SU-DHL-6 (cell line): ENCODE measurements around the gene CCL1.

ENCODE experiments used
- H2AFZ ChIP-seq: fragments of 200-600 bp; sonication (generic); 2 replicates; pipeline ENCODE4 v1.6.1; 2014; ENCODE audit warnings: low read depth, mild to moderate bottlenecking, moderate library complexity, mixed read lengths, antibody characterized with exemption, low read length; ENCODE audit not compliant: severe bottlenecking
- H3F3A ChIP-seq: fragments of 200-600 bp; shearing (Covaris generic); 2 replicates; pipeline ENCODE4 v1.6.0; 2016; ENCODE audit warnings: antibody characterized with exemption, mild to moderate bottlenecking; ENCODE audit not compliant: insufficient read depth
- H3K27ac ChIP-seq: fragments of 200-600 bp; sonication (generic); 2 replicates; pipeline ENCODE4 v1.5.1; 2016; ENCODE audit warnings: low read depth, mild to moderate bottlenecking, low read length, moderate library complexity, mixed read lengths
- H3K27me3 ChIP-seq: fragments of 200-600 bp; sonication (generic), shearing (Covaris generic); 2 replicates; pipeline ENCODE4 v1.6.0; 2014; ENCODE audit warnings: mild to moderate bottlenecking, low read length
- H3K36me3 ChIP-seq: fragments of 200-600 bp; sonication (generic); 2 replicates; pipeline ENCODE4 v1.6.1; 2014; ENCODE audit warnings: mild to moderate bottlenecking, low read length, mixed read lengths
- H3K4me2 ChIP-seq: fragments of 300-600, 200-600 bp; shearing (Covaris generic), sonication (generic); 2 replicates; pipeline ENCODE4 v1.6.0; 2014; ENCODE audit warnings: low read length, low read depth, mild to moderate bottlenecking; ENCODE audit not compliant: poor library complexity, severe bottlenecking
- H3K4me3 ChIP-seq: fragments of 200-600 bp; sonication (generic); 2 replicates; pipeline ENCODE4 v1.5.1; 2014; ENCODE audit warnings: antibody characterized with exemption, low read length, mild to moderate bottlenecking, mixed read lengths; ENCODE audit not compliant: insufficient read depth, poor library complexity, severe bottlenecking
- H3K79me2 ChIP-seq: fragments of 200-600 bp; sonication (generic); 2 replicates; pipeline ENCODE4 v1.6.1; 2014; ENCODE audit warnings: mild to moderate bottlenecking, low read length, moderate library complexity; ENCODE audit not compliant: insufficient read depth
- H3K9ac ChIP-seq: fragments of 200-600 bp; sonication (generic); 2 replicates; pipeline ENCODE4 v1.7.0; 2014; ENCODE audit warnings: mild to moderate bottlenecking, low read length
- H3K9me2 ChIP-seq: fragments of 200-600 bp; sonication (generic); replicated peaks from 2 replicates; pipeline ENCODE4 v1.6.1; 2014; ENCODE audit warnings: low read length; ENCODE audit not compliant: insufficient read depth
- H3K9me3 ChIP-seq: fragments of 200-600 bp; sonication (generic); 2 replicates; pipeline ENCODE4 v1.6.1; 2014; ENCODE audit warnings: low read length, mixed read lengths; ENCODE audit not compliant: insufficient read depth
- H4K20me1 ChIP-seq: fragments of 200-600 bp; sonication (generic); 2 replicates; pipeline ENCODE4 v1.6.1; 2014; ENCODE audit warnings: low read depth, mild to moderate bottlenecking, antibody characterized with exemption, low read length, moderate library complexity, mixed read lengths
- CTCF ChIP-seq: fragments of 200-600 bp; sonication (generic); IDR thresholded peaks from one replicate; pipeline ENCODE4 v1.5.1; 2017; ENCODE audit warnings: antibody characterized with exemption, mild to moderate bottlenecking, low read length, moderate library complexity; ENCODE audit not compliant: insufficient read depth, poor library complexity, severe bottlenecking
- EZH2phosphoT487 ChIP-seq: fragments of 200-600 bp; sonication (generic), shearing (Covaris generic); conservative IDR thresholded peaks from 2 replicates; pipeline ENCODE4 v1.6.1; 2018; ENCODE audit warnings: mild to moderate bottlenecking, antibody characterized with exemption, low read length, moderate library complexity, mixed read lengths

The CCL1 gene

DNA sequence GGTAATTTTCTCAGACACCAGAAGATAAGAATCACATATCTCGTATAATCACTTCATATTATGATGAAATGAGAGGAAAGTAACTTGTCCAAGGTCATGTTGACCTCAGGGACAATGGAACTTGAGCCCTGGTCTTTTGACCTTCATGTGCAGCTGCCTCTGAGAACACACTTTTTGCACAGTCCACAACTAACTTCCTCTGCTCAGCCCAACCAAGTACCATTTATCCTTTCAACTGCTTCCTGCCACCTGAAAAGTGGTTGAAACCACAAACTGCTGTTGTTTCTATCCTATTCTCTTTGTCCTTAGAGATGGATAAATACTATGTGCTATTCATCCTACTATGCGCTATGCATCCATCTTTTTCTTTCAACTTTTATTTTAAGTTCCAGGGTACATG, 2.3 kb upstream of the CCL1 start:
- Histone ChIP-seq H2AFZ (no peak overlapping the region), H3K4me2 (no peak overlapping the region), H3K4me3 (no peak overlapping the region), H3K36me3 (no peaks in the 10 kb centered on the region), H4K20me1 (no peaks in the 10 kb centered on the region), H3K79me2 (no peaks in the 10 kb centered on the region), H3K9ac (no peak overlapping the region), H3K9me2 (no peaks in the 10 kb centered on the region), H3K27ac (no peak overlapping the region), H3F3A (no peaks in the 10 kb centered on the region), H3K9me3 (no peaks in the 10 kb centered on the region), H3K27me3 (no peaks in the 10 kb centered on the region)
- TF ChIP-seq CTCF (no peak), EZH2phosphoT487 (no peak)

GRCh38 chr17:34364751-34365150, 1.7 kb upstream of the CCL1 start:
- H3K4me2 ChIP-seq = no peak overlapping the region

DNA sequence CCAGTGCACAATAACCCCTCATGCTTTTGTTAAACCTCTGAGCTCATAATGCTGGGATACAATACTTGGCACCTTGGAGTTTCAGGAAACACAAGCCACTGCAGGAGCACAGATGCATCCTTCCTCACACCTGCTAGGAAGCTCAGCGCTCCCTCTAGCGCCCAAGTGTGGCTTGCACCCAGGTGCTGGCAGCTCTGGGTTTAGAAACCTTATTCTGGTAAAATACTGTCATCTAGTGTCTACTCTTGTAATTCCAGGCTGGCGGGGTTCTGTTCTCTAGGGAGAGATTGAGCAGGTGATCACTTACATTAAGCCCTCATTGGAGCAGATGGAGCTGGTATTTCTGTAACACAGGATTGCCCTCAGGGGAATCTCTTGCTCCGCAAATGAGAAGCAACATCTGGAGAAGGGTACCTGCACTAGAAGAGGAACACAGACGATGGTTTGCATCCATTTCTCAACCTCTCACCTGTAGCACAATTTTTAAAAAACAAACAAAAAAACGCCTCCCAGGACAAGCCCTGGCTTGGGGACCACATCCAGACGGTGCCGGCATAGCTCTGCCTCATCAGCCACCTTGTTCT, 1.5 kb downstream of the CCL1 start:
- Histone ChIP-seq H3K4me3 (no peak overlapping the region), H3F3A (no peaks in the 10 kb centered on the region), H4K20me1 (no peaks in the 10 kb centered on the region), H3K4me2 (no peak overlapping the region), H2AFZ (no peak overlapping the region), H3K79me2 (no peaks in the 10 kb centered on the region), H3K36me3 (no peaks in the 10 kb centered on the region), H3K27ac (no peak overlapping the region), H3K9ac (no peak overlapping the region), H3K9me3 (no peaks in the 10 kb centered on the region), H3K9me2 (no peaks in the 10 kb centered on the region), H3K27me3 (no peaks in the 10 kb centered on the region)
- no peak for TF ChIP-seq EZH2phosphoT487
- peak; percentile 97 for TF ChIP-seq CTCF

More at GRCh38 chr17:34364751-34365150, 1.7 kb upstream of the CCL1 start:
- TF ChIP-seq EZH2phosphoT487 (no peak), CTCF (no peak)
- no peaks in the 10 kb centered on the region for H3K9me3 ChIP-seq
- H3F3A ChIP-seq = no peaks in the 10 kb centered on the region
- H3K9me2 ChIP-seq = no peaks in the 10 kb centered on the region
- H3K9ac ChIP-seq = no peak overlapping the region
- no peaks in the 10 kb centered on the region for H3K27me3 ChIP-seq
- no peaks in the 10 kb centered on the region for H4K20me1 ChIP-seq
- H3K4me3 ChIP-seq = no peak overlapping the region
- H3K79me2 ChIP-seq = no peaks in the 10 kb centered on the region
- no peak overlapping the region for H3K27ac ChIP-seq
- H2AFZ ChIP-seq = no peak overlapping the region
- no peaks in the 10 kb centered on the region for H3K36me3 ChIP-seq
